ENCODE results near the gene SPPL2C.

The SPPL2C gene

GRCh38 chr17:45846646-45847045, 2.0 kb downstream of the SPPL2C start:
- no peak for FAIRE-seq
- TF ChIP-seq TAF1 (IDR thresholded peaks at IDR 0.05; ENCODE audit: low read depth, low read length) (no peak), SPI1 (IDR thresholded peaks at IDR 0.05; ENCODE audit: low read depth, low read length) (no peak), POLR2A (IDR thresholded peaks at IDR 0.05; ENCODE audit: low read depth, low read length) (no peak), POLR2AphosphoS5 (IDR thresholded peaks at IDR 0.05; ENCODE audit: low read depth, low read length) (no peak), PAX5 (IDR thresholded peaks at IDR 0.05; ENCODE audit: insufficient read depth, low read length, severe bottlenecking) (no peak), POU2F2 (IDR thresholded peaks at IDR 0.05; ENCODE audit: low read depth, low read length) (no peak)
- no peak for DNase-seq (ENCODE audit: insufficient read length, low spot score)

GRCh38 chr17:45847101-45847500, 2.4 kb downstream of the SPPL2C start:
- DNase-seq (ENCODE audit: insufficient read length, low spot score), result no peak
- TF ChIP-seq POLR2AphosphoS5 (IDR thresholded peaks at IDR 0.05; ENCODE audit: low read depth, low read length), result no peak
- TF ChIP-seq PAX5 (IDR thresholded peaks at IDR 0.05; ENCODE audit: insufficient read depth, low read length, severe bottlenecking), result no peak
- TF ChIP-seq SPI1 (IDR thresholded peaks at IDR 0.05; ENCODE audit: low read depth, low read length), result no peak
- TF ChIP-seq TAF1 (IDR thresholded peaks at IDR 0.05; ENCODE audit: low read depth, low read length), result no peak
- TF ChIP-seq POU2F2 (IDR thresholded peaks at IDR 0.05; ENCODE audit: low read depth, low read length), result no peak
- TF ChIP-seq POLR2A (IDR thresholded peaks at IDR 0.05; ENCODE audit: low read depth, low read length), result no peak
- FAIRE-seq, result no peak

- no peak for DNase-seq (ENCODE audit: insufficient read length, low spot score)
- TF ChIP-seq POLR2A (IDR thresholded peaks at IDR 0.05; ENCODE audit: low read depth, low read length) (no peak), TAF1 (IDR thresholded peaks at IDR 0.05; ENCODE audit: low read depth, low read length) (no peak), SPI1 (IDR thresholded peaks at IDR 0.05; ENCODE audit: low read depth, low read length) (no peak), POLR2AphosphoS5 (IDR thresholded peaks at IDR 0.05; ENCODE audit: low read depth, low read length) (no peak), PAX5 (IDR thresholded peaks at IDR 0.05; ENCODE audit: insufficient read depth, low read length, severe bottlenecking) (no peak), POU2F2 (IDR thresholded peaks at IDR 0.05; ENCODE audit: low read depth, low read length) (no peak)
- FAIRE-seq, result no peak
These were observed 3.1 kb downstream of the SPPL2C start for GRCh38 chr17:45847747-45848146.

DNA sequence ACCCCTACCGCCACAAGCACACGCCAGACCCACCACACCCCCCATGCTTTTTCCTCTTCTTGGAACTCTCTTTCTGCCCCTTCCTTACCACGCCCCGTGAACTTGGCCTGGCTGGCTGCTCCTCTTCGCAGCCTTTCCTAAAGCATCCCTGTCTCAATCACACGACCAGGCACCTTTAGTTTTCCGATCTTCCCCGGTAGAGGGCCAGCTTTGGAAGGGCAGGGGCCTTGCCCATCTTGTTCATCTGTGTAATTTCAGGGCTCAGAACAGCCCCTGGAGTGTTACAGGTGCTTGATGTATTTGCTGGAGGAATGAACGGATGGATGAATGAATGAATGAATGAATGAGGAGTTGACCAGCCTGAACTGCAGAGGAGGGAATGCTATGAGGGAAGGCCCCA, 3.7 kb downstream of the SPPL2C start:
- no peak for FAIRE-seq
- TF ChIP-seq PAX5 (IDR thresholded peaks at IDR 0.05; ENCODE audit: insufficient read depth, low read length, severe bottlenecking) (no peak), POLR2A (IDR thresholded peaks at IDR 0.05; ENCODE audit: low read depth, low read length) (no peak), TAF1 (IDR thresholded peaks at IDR 0.05; ENCODE audit: low read depth, low read length) (no peak), SPI1 (IDR thresholded peaks at IDR 0.05; ENCODE audit: low read depth, low read length) (no peak), POU2F2 (IDR thresholded peaks at IDR 0.05; ENCODE audit: low read depth, low read length) (no peak), POLR2AphosphoS5 (IDR thresholded peaks at IDR 0.05; ENCODE audit: low read depth, low read length) (no peak)
- no peak for DNase-seq (ENCODE audit: insufficient read length, low spot score)

GRCh38 chr17:45848868-45849535, 4.3 kb downstream of the SPPL2C start:
- no peak for FAIRE-seq
- DNase-seq (ENCODE audit: insufficient read length, low spot score), result no peak
- TF ChIP-seq POU2F2 (IDR thresholded peaks at IDR 0.05; ENCODE audit: low read depth, low read length) (no peak), TAF1 (IDR thresholded peaks at IDR 0.05; ENCODE audit: low read depth, low read length) (no peak), SPI1 (IDR thresholded peaks at IDR 0.05; ENCODE audit: low read depth, low read length) (no peak), POLR2A (IDR thresholded peaks at IDR 0.05; ENCODE audit: low read depth, low read length) (no peak), PAX5 (IDR thresholded peaks at IDR 0.05; ENCODE audit: insufficient read depth, low read length, severe bottlenecking) (no peak), POLR2AphosphoS5 (IDR thresholded peaks at IDR 0.05; ENCODE audit: low read depth, low read length) (no peak)

DNA sequence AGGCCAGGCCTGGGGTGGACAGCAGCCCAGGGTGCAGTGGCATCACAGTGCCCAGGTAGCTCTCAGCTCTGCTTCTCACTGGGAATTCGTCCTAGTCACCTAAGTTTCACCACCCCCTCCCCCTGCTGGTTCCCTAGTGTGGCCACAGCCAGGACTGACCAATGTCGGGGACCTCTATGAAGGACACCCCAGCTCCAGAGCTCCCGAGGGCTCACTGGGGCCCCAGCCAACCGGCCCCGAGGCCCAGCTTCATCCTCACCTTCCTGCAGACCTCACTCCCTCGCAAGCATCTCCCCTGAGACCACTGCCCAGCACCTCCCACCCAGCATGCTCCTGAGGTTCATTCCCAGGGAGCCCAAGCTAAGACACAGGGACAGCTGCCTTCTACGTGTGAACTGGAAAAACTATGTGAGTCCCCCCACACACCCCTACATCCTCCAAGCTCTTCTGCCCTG, 4.9 kb downstream of the SPPL2C start:
- no peak for FAIRE-seq
- no peak for DNase-seq (ENCODE audit: insufficient read length, low spot score)
- TF ChIP-seq POLR2AphosphoS5 (IDR thresholded peaks at IDR 0.05; ENCODE audit: low read depth, low read length), result no peak
- no peak for TF ChIP-seq PAX5 (IDR thresholded peaks at IDR 0.05; ENCODE audit: insufficient read depth, low read length, severe bottlenecking)
- no peak for TF ChIP-seq TAF1 (IDR thresholded peaks at IDR 0.05; ENCODE audit: low read depth, low read length)
- TF ChIP-seq SPI1 (IDR thresholded peaks at IDR 0.05; ENCODE audit: low read depth, low read length), result no peak
- TF ChIP-seq POLR2A (IDR thresholded peaks at IDR 0.05; ENCODE audit: low read depth, low read length), result no peak
- TF ChIP-seq POU2F2 (IDR thresholded peaks at IDR 0.05; ENCODE audit: low read depth, low read length), result no peak

GRCh38 chr17:45850011-45850410, 5.3 kb downstream of the SPPL2C start:
- DNase-seq (ENCODE audit: insufficient read length, low spot score) (no peak), FAIRE-seq (no peak)
- TF ChIP-seq POU2F2 (IDR thresholded peaks at IDR 0.05; ENCODE audit: low read depth, low read length), result no peak
- TF ChIP-seq POLR2AphosphoS5 (IDR thresholded peaks at IDR 0.05; ENCODE audit: low read depth, low read length), result no peak
- TF ChIP-seq SPI1 (IDR thresholded peaks at IDR 0.05; ENCODE audit: low read depth, low read length), result no peak
- no peak for TF ChIP-seq PAX5 (IDR thresholded peaks at IDR 0.05; ENCODE audit: insufficient read depth, low read length, severe bottlenecking)

DNA sequence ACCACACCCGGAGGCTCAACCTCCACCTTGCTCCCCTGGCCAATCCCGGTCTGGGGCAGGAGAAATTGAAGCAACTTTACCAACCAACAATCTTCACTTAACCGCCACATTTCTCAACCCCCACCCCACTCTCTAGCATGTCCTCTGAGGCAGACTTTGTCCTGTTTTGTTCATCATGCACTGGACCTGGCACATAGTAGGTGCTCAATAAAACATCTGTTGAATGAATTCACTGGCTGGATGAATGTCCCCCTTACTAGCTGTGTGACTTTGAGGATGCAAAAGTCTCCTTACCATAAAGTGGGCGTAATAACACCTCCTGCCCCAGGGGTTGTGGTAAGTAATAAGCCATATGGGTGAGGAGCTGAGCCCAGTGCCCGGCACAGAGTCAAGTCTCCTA, 5.8 kb downstream of the SPPL2C start:
- FAIRE-seq, result no peak
- no peak for DNase-seq (ENCODE audit: insufficient read length, low spot score)
- no peak for TF ChIP-seq TAF1 (IDR thresholded peaks at IDR 0.05; ENCODE audit: low read depth, low read length)
- TF ChIP-seq POLR2A (IDR thresholded peaks at IDR 0.05; ENCODE audit: low read depth, low read length), result no peak
- TF ChIP-seq POU2F2 (IDR thresholded peaks at IDR 0.05; ENCODE audit: low read depth, low read length), result no peak

GRCh38 chr17:45851022-45851421, 6.3 kb downstream of the SPPL2C start:
- DNase-seq (ENCODE audit: insufficient read length, low spot score), result no peak
- TF ChIP-seq POU2F2 (IDR thresholded peaks at IDR 0.05; ENCODE audit: low read depth, low read length), result no peak
- TF ChIP-seq TAF1 (IDR thresholded peaks at IDR 0.05; ENCODE audit: low read depth, low read length), result no peak
- TF ChIP-seq SPI1 (IDR thresholded peaks at IDR 0.05; ENCODE audit: low read depth, low read length), result no peak
- TF ChIP-seq POLR2AphosphoS5 (IDR thresholded peaks at IDR 0.05; ENCODE audit: low read depth, low read length), result no peak
- TF ChIP-seq PAX5 (IDR thresholded peaks at IDR 0.05; ENCODE audit: insufficient read depth, low read length, severe bottlenecking), result no peak
- no peak for TF ChIP-seq POLR2A (IDR thresholded peaks at IDR 0.05; ENCODE audit: low read depth, low read length)
- no peak for FAIRE-seq

- TF ChIP-seq TAF1 (IDR thresholded peaks at IDR 0.05; ENCODE audit: low read depth, low read length) (no peak), PAX5 (IDR thresholded peaks at IDR 0.05; ENCODE audit: insufficient read depth, low read length, severe bottlenecking) (no peak), POLR2AphosphoS5 (IDR thresholded peaks at IDR 0.05; ENCODE audit: low read depth, low read length) (no peak), SPI1 (IDR thresholded peaks at IDR 0.05; ENCODE audit: low read depth, low read length) (no peak), POU2F2 (IDR thresholded peaks at IDR 0.05; ENCODE audit: low read depth, low read length) (no peak), POLR2A (IDR thresholded peaks at IDR 0.05; ENCODE audit: low read depth, low read length) (no peak)
- DNase-seq (ENCODE audit: insufficient read length, low spot score) (no peak), FAIRE-seq (no peak)
These were observed 6.8 kb downstream of the SPPL2C start for GRCh38 chr17:45851464-45851863.

All from GM12891 (cell line).